NCI-H2081 (cell line): ENCODE results near the gene C12orf43.

Experiments
- DNase-seq, 2 experiments: peaks; one replicate each; lab custom pipeline; 2025; lab: John Stamatoyannopoulos, UW

C12orf43 gene

DNA sequence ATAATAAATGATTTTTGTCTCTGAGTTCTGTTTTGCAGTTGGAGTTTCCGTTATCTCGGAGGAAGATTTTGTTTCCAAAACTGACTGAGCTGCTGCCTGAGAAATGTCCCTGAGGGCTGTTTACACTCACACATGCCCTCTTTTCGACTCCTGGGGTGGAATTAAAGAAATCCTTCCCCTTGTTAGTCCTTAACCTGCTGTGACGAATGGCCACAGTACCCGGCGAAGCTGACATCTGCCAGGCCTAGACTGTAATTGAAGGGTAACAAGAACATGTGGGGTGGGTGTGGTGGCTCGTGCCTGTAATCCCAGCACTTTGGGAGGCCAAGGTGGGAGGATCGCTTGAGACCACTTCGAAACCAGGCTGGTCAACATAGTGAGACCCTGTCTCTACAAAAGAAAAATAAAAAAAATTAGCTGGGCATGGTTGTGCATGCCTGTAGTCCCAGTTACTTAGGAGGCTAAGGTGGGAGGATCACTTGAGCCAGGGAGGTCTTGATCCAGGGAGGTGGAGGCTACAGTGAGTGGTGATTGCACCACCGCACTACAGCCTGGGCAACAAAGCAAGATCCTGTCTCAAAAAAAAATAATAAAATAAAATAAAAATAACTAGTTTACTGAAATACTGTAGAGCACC lies 14.4 kb upstream of the C12orf43 start:
- no peak for DNase-seq

DNA sequence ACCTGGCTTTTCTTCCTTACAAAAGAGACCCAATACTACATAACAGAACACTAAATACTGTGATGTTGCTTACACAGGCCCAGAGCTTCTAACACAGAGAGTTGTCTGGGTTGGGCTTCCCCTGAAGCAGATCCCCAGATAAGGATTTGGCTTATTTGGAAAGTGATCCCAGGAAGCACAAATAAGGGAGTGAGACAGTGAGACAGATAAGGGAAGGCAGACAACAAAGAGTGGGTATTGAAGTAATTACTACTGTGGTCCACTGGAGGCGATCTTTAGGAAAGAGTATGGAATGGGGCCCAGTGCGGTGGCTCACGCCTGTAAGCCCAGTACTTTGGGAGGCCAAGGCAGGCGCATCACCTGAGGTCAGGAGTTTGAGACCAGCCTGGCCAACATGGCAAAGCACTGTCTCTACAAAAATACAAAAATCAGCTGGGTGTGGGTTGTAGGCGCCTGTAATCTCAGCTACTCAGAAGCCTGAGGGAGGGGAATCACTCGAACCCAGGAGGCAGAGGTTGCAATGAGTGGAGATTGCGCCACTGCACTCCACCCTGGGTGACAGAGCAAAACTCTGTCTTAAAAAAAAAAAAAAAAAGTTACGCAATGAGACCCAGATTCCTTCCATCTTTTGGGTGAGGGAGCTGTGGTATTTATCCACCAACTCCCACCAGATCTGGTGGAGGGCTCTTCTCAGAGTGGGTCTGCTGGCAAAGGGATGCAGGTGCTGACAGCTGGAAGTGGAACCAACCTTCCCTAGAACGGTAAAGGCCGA lies 10.2 kb upstream of the C12orf43 start:
- no peak for DNase-seq

DNA sequence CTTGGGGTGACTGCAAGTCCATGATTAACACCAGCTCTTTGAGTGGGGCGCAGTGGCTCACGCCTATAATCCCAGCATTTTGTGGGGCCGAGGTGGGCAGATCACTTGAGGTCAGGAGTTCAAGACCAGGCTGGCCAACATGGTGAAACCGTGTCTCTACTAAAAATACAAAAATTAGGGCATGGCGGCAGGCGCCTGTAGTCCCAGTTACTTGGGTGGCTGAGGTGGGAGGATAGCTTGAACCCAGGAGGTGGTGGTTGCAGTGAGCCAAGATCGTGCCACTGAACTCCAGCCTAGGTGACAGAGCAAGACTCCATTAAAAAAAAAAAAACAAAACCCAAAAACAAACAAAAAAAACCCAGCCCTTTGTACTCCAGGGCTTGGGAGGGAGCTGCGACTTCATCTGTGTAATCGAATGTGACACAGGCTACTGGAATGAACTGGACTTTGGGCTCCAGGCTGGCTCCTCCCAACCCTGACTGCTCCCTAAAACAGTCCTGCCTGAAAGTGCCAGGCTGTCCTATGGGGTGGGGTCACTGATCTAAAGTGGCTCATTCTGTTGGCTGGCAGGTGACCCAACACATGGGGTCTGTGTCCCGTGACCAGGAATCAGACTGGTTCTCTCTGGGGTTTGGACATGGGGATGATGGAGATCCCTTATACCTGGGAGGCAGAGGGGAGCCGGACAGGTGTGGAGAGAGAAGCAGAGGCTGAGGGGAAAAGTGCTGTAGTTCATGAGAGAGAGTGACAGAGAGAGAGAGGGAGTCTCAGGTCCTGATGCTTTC lies 9.3 kb upstream of the C12orf43 start:
- no peak for DNase-seq

DNA sequence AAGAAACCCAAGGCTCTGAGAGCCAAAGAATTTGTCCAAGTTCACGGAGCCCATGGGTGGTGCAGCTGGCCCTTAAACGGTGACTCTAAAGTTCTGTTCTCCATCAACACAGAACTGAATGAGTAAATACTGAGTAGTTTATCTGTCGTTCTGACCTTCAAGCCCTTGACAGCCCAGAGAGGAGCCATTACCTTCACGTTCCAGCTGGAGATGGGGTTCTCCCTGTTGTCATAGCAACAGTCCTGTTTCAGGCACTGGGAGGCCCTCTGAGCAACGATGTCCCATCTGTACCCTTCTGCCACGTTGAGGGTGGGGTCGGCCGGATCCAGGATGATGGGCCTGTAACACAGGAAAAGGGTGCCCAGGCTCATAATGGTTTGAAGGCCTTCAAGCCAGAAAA lies 7.5 kb upstream of the C12orf43 start:
- DNase-seq: no peak

DNA sequence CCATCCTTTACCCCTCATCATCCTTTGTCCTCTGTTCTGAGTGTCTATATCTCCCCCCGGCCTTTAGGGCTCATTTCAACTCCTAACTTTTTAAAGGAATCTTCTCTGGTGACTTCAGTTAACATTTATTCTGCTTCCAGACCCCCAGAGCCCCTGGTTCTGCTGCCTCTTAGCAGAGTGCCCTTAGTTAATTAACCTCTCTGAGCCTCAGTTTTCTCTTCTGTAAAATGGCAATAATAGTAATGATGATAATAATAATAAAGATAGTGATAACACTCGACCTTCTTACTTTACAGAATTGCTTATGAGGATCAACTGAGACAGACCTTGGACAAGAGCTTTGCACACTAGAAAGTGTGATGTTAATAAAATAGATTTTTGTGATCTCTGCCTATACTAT lies 6.4 kb upstream of the C12orf43 start:
- DNase-seq: no peak

DNA sequence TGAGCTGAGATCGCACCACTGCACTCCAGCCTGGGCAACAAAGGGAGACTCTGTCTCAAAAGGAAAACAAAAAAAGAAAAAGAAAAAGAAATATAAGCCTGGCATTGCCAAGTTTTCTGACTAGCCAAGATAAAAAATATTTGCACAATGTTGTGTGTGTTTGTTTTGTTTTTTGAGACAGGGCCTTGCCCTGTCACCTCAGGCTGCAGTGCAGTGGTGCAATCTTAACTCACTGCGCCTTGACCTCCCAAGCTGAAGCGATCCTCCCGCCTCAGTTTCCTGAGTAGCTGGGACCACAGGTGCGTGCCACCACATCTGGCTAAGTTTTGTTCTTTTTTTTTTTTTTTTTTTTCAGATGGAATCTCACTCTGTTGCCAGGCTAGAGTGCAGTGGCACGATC lies 5.5 kb upstream of the C12orf43 start:
- no peak for DNase-seq

DNA sequence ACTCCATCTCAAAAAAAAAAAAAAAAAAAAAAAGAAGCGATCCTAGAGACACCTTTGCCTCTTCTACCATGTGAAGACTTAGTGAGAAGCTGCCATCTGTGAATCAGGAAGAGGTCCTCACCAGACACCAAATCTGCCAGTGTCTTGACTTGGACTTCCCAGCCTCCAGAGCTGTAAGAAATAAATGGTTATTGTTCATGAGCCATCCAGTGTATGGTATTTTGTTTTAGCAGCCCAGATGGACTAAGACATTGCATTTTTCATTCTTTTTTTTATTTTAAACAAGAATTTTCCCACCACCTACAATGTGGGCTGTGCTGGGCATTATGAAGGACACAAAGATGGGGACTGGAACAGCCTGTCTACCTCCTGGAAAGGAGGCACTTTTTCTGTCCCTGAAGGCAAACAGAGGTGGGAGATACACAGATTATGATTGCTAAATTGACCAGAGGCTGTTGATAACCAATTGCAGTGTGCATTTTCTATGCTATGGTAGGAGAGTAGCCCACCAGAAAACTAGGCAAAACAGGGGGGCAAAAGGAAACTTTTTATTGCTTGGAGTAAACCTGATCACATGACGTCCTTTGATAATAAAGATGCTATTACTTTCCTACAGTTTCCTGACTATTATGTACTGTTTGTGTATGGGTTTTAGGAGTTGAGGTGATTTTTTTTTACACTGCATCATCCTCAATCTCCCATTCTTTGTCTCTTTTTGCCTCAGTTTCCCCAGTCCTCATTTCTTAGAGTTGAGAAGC lies 2.8 kb upstream of the C12orf43 start:
- no peak for DNase-seq

DNA sequence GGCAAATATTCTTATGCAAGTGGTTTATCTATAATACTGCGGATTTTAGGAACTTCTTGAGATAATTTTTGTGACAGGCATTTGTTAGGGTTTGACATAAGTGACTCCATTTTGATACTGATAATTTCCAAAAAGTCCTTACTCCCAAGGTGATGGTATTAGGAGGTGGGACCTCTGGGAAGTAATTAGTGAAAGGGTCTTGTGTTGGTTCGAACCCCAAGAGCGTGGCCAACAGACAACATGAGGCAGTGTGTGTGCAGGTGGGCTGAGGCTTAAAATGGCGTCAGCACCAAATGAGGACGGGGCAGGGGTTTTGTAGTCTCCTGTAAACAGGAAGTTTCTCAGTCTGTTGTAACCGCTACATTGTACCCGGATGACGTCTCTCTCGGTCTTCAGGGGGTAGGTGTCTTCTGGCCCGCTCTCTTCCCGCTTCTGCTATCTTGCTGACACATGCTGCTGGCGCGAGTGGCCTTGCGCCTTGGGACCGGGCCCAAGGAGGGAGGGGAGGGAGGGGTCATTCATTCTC lies 1.7 kb upstream of the C12orf43 start:
- DNase-seq: no peak

DNA sequence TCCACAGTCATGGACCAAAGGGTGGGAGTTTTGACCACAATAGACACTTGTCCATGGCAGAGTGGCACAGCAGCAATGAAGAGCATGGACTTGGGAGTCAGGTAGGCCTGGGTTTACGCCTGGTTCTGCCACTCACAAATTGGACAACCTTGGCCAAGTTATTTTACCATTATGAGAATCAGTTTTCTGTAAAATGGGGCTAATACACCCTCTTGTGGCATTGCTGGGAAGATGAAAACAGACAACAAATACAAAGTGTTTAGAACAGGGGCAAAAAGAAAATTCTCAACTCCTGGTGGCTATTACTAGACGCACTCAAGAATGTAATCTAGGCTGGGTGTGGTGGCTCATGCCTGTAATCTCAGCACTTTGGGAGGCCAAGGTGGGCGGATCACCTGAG lies 2.6 kb downstream of the C12orf43 start:
- no peak for DNase-seq

DNA sequence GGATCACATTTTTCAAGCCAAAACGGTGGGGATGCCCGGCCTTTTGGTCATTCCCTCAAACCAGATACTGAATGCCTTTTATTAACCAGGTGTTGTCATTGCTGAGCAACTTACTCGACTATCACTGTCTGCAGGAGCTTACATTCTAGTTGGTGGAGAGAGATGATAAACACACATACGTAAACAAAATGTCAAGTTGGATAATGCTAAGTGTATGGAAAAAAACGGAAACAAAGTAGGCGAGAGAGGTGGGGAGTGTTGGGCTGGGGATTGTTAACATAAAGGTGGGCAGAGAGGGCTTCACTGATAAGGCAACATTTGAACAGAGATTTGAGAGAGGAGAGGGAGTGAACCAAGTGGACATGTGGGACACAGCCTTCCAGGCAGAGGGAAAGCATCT lies 4.5 kb downstream of the C12orf43 start:
- DNase-seq: no peak

DNA sequence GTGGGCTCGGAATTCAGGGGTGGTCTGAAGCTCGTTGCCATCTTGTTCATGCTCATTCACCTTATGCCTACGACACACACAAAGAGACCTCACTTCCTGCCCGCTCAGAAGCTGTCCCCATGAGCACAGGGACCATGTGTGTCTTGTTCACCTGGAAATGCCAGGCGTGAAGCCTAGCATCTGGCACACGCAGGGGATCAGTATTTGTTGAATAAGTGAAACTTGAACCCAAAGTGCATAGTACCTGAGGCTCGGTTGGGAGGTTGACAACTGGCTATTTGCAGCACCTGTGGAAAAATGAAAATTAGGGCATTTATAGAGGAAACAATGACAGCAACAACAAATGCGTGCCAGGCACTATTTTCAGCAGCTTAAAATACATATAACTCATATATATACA lies 5.4 kb downstream of the C12orf43 start:
- peak in 1 of 2 experiments; percentile 27 for DNase-seq

DNA sequence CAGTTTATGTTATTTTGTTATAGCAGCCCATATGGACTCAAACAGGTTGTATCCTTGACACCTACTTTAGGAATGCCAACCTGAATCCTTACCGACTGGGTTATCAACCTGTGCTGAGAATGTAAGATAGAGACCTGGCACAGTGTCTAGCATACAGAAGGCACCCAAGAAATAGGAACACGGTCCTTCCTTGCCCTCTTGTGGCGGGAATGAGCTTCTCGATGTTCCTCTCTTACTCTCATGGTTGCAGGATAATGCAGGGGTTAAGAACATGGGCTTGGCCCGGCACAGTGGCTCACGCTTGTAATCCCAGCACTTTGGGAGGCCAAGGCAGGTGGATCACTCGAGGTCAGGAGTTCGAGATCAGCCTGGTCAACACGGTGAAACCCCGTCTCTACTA lies 6.5 kb downstream of the C12orf43 start:
- DNase-seq: peak in 1 of 2 experiments; percentile 14

DNA sequence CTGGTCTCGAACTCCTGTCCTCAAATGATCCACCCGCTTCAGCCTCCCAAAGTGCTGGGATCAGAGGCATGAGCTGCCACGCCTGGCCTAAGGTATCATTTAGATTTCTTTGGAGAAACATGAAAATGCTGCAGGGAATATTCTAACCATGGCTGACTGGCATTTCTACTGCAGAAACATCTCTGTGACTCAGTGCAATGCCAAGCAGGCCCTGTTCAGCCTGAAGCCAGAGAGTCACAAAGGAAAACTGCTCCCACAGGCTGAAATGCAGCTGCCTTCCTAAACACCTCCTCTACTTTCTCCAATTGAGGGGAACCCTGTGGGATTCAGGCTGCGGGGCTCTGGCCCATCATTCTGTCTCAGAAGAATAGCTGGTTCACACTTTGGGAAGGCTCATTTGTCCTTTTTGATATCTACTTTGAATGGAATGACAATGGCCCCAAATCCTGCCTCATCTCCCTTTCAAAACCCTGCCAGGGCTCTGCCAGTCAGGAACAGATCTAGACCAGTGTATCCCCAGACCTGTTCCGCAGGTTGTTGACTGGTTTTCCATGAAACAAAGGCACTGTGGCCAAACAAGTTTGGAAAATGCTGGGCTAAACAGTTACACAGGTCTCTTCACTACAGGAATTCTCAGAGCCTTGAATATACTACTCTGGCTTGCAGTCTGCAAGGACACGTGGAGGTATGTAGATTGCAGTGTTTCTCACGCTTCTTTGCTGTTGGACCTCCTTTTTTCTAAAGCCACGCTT lies 7.8 kb downstream of the C12orf43 start:
- no peak for DNase-seq

DNA sequence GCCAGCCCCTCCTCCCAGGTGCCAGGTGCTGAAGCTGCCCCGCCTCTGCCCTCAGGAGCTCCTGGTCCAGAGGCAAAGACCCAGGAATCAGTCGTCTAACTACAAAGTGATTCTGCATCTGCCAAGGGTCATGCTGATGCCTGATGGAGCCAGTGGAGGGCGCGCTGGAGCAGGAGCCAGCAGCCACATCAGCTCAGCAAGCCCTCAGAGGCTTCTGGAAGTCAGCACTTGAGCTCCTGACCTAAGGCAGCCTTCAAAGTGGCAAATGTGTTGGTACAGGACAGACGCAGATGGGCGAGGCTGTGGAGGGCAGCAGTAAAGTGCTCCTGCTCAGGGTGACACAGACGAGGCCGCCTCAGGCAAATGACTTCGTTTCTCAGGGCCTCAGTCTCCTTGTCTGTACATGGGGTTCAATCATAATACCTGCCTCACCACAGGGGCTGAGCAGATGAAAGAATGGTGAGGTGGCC lies 10.9 kb downstream of the C12orf43 start:
- peak; percentile 25 to 47 for DNase-seq

DNA sequence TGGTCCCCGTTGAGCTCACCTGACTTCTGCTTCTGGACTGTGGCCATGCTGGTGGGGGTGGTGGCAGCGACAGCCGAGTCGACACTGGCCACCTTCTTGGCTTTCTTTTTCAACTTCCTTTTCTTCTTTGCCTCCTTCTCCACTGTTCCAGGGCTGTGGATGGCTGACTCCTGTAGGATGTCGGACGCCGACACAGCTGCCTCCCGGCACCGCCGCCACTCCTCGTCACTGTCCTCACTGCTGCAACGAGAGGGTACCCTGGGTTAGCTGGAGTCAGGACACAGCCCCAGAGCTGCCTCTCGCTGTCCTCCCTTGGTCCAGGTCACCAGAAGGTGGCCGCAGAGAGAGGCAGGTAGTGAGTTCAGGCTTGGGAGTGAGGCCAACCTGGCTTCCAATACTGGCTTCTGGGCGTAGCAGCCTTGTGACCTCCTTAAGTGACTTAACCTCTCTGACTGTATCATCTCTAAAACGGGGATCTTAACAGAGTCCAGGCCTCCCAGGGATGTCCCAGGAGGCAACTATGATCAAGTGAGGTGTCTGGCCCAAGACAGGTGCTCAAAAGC lies 12.0 kb downstream of the C12orf43 start:
- no peak for DNase-seq

DNA sequence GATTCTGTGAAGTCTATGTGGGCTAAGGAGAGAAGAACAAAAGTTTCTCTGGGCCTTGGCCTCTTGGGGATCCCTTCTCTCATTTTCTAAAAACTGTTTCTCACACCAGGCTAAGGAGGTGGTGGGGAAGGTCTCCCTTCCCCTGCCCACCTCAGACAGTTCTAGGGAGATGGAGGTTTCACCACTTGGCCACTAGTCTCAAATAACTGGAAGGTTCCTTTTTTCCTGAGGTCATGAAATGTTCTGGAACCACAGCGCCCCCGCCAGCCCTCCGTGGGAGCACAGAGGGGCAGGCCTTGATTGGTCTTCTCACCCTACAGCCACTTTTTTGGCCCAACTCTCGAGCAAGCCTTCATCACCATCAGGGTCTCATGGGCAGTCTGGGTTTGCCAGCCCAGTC lies 12.6 kb downstream of the C12orf43 start:
- no peak for DNase-seq

DNA sequence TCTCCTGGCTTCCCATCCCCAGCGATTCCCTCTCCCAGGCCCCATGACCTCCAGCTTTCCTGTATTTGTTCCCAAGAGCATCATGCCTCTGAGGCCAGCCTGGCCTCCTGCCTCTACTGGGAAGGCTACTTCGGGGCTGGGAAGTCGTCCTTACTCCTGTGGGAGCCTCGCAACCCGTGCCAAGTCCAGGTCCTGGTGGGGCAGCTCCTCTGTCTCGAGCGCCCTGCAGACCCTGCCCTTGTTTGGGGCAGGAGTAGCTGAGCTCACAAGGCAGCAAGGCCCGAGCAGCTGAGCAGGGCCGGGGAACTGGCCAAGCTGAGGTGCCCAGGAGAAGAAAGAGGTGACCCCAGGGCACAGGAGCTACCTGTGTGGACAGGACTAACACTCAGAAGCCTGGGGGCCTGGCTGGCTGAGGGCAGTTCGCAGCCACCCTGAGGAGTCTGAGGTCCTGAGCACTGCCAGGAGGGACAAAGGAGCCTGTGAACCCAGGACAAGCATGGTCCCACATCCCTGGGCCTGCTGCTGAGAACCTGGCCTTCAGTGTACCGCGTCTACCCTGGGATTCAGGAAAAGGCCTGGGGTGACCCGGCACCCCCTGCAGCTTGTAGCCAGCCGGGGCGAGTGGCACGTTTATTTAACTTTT lies 14.3 kb downstream of the C12orf43 start:
- DNase-seq: no peak

DNA sequence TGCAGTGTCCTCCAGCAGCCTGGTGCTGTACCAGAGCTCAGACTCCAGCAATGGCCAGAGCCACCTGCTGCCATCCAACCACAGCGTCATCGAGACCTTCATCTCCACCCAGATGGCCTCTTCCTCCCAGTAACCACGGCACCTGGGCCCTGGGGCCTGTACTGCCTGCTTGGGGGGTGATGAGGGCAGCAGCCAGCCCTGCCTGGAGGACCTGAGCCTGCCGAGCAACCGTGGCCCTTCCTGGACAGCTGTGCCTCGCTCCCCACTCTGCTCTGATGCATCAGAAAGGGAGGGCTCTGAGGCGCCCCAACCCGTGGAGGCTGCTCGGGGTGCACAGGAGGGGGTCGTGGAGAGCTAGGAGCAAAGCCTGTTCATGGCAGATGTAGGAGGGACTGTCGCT lies 15.2 kb downstream of the C12orf43 start:
- no peak for DNase-seq

DNA sequence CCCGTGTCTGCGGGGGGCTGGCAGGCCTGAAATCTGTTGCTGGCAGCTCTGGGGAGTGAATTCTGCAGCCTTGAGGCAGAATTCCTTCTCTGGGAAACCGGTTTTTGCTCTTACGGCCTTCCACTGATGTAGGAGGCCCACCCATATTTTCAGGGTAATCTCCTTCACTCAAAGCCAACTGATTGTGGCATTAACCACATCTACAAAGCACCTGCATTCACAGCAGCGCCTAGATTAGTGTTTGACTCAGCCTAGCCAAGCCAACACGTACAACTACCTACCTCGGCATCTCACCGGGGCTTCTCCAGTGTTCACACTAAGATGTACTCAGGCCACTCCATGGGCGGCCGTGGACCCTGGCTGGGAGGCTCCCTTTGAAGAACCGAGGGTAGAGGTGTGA lies 15.8 kb downstream of the C12orf43 start:
- no peak for DNase-seq
